Measurements from ENCODE around the gene IL16.

GRCh38 chr15:81337713-81338157 lies 141.1 kb downstream of the IL16 start:
- TF ChIP-seq CTCF (IDR thresholded peaks at IDR 0.05), result no peak
- no peak for TF ChIP-seq POLR2A (IDR thresholded peaks at IDR 0.05)
